Cardiac muscle cell (in vitro differentiated cells and primary cell): ENCODE measurements around the gene HOXD8. TPM values are rescaled to one million over a fixed set of nuclear protein-coding genes. Genes with fewer than 3 reads are reported as not detected.

Experiments used
- DNase-seq, 2 donors: peaks; one replicate each; pipeline versions ENCODE4 v3.0.0 to v3.0.0-alpha.2; 2010 to 2017; ENCODE audit warnings: low read depth in 1 of 2, low spot score in 1 of 2
- H3K27ac ChIP-seq: fragments of 200-600 bp; sonication (generic); 2 replicates; pipeline ENCODE4 v1.5.1; 2016
- H3K27me3 ChIP-seq: fragments of 200-600 bp; sonication (generic); 2 replicates; pipeline ENCODE4 v1.6.0; 2016; ENCODE audit warnings: control low read depth
- H3K36me3 ChIP-seq: fragments of 200-600 bp; sonication (generic); 2 replicates; pipeline ENCODE4 v1.5.1; 2016; ENCODE audit warnings: control low read depth
- H3K4me1 ChIP-seq: fragments of 200-600 bp; sonication (generic); 2 replicates; pipeline ENCODE4 v1.8.1; 2017; ENCODE audit warnings: low read depth, mild to moderate bottlenecking, mixed run types
- H3K4me3 ChIP-seq: fragments of 200-600 bp; sonication (generic); 2 replicates; pipeline ENCODE4 v1.5.1; 2016; ENCODE audit warnings: mild to moderate bottlenecking
- H3K9me3 ChIP-seq: fragments of 200-600 bp; sonication (generic); 2 replicates; pipeline ENCODE4 v1.5.1; 2017; ENCODE audit warnings: low read depth, mild to moderate bottlenecking, control low read depth
- polyA plus RNA-seq: library from polyadenylated mRNA; unstranded; fragments of >200 nt; fragmentation: Nextera tagmentation; extraction: Ambion mirVana; gene quantifications from 2 replicates; pipeline ENCODE4 v1.2.1, GENCODE V29; 2016
- total RNA-seq: library from RNA; depleted of rRNA; stranded (reverse); fragments of >200 nt; gene quantifications from 2 replicates; pipeline ENCODE4 v1.2.3, GENCODE V29; 2016
- TF ChIP-seq, protein P1 (sequence below): IDR thresholded peaks from 2 replicates; pipeline ENCODE4 v1.5.1; 2012; ENCODE audit warnings: low read depth, mild to moderate bottlenecking, low read length

The HOXD8 gene
- total and polyA plus RNA-seq, 2 experiments from 2014 or later: not detected

DNA sequence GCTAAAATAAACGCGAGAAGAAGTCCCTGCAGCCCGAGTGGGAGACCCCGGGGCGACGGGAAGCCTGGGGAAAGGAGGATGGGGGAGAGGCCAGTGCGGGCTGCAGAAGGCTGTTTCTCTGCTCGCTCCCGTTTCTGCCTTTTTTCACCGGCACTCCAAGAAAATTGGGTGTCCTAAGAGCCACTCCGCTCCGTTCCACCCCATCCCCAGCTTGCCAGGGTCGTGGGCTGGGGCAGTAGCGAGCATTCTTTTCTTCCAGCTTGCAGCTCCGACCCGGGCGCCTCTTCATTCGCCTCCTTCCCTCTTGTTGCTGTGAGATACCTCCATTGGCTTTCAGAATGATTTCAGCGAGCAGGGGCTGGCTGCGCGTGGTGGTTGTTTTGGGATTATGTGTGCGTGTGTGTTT, 28.7 kb downstream of the HOXD8 start:
- H3K36me3 ChIP-seq: no peaks in the 10 kb centered on the region
- no peak overlapping the region for H3K27ac ChIP-seq
- DNase-seq: no peak
- H3K4me3 ChIP-seq: peak overlapping the region; percentile 12
- TF ChIP-seq, protein P1, sequence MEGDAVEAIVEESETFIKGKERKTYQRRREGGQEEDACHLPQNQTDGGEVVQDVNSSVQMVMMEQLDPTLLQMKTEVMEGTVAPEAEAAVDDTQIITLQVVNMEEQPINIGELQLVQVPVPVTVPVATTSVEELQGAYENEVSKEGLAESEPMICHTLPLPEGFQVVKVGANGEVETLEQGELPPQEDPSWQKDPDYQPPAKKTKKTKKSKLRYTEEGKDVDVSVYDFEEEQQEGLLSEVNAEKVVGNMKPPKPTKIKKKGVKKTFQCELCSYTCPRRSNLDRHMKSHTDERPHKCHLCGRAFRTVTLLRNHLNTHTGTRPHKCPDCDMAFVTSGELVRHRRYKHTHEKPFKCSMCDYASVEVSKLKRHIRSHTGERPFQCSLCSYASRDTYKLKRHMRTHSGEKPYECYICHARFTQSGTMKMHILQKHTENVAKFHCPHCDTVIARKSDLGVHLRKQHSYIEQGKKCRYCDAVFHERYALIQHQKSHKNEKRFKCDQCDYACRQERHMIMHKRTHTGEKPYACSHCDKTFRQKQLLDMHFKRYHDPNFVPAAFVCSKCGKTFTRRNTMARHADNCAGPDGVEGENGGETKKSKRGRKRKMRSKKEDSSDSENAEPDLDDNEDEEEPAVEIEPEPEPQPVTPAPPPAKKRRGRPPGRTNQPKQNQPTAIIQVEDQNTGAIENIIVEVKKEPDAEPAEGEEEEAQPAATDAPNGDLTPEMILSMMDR: no peak
- peaks cover 100% of the 10 kb centered on the region for H3K27me3 ChIP-seq
- peaks cover 3% of the 10 kb centered on the region for H3K9me3 ChIP-seq
- peaks cover 10% of the 10 kb centered on the region for H3K4me1 ChIP-seq

GRCh38 chr2:176158855-176159662, 29.6 kb downstream of the HOXD8 start:
- no peak overlapping the region for H3K4me3 ChIP-seq
- H3K4me1 ChIP-seq: peaks cover 10% of the 10 kb centered on the region
- TF ChIP-seq, protein P1: no peak
- no peaks in the 10 kb centered on the region for H3K36me3 ChIP-seq
- no peak for DNase-seq
- H3K27ac ChIP-seq: no peak overlapping the region
- peaks cover 3% of the 10 kb centered on the region for H3K9me3 ChIP-seq
- H3K27me3 ChIP-seq: peaks cover 100% of the 10 kb centered on the region

DNA sequence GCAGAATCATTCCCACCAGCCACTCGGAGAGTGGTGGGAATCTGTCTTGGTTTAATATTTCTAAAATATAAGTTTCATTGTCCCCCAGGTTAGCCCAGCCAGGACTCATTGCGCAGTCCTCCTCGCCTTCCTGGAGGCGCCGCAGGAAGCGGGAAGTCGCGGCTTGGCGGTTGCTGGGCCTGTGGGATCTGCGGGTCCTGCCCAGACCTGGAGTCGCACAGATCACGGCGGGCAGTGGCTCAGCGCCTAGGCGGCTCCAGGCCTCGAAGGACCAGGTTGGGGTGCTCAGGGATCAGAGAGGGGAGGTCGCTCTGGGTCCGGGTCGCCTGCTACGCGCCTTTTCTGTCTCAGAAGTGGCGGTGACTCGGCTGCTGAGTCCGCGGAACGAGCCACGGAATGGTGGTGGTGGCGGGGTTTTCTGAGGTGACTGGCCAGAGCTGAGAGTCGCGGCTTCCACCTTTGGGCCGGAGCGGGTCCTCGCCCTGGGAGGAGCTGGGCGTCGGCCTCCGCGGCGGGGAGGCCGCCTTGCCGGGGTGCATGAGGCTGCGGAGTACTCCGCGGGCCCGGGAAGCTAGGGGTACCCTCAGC, 30.3 kb downstream of the HOXD8 start:
- H3K9me3 ChIP-seq: peaks cover 3% of the 10 kb centered on the region

DNA sequence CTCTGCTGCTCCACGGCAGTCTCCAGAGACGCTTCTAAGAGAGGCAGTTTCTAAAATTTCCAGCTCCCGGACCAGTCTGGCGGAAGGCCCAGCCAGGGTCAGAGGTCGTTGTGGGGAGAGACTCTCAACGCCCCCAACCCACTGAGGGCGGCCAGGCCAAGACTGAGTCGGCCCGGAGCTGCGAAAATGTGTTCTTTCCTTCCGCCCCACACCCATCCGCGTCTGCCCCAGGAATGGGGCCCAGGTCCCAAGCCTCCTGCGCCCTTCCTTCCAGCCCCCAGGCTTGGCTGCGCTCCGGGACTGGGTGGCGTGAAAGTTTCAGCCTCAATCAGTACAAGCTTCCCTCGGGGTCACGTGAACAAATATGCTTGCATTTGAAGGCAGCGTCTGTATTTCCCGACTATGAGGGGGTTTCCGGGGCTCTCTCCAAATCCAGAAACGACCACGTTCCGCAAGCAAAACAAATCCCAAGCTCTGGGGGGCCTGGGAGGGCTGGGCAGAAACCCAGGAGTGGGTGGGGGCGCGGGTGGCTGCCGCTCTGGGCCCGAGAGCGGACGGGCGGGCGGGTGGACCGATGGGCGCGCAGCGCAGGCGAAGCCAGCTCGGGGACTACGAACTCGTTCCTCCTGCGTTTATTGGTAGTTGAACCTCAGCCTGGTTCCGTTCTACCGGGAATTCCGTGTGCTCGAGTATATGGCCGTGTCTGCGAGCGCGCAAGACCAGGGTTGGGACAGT, 30.9 kb downstream of the HOXD8 start:
- H3K27me3 ChIP-seq: peaks cover 100% of the 10 kb centered on the region
- TF ChIP-seq, protein P1: no peak
- no peak overlapping the region for H3K27ac ChIP-seq
- no peak overlapping the region for H3K4me3 ChIP-seq
- DNase-seq: no peak
- peaks cover 10% of the 10 kb centered on the region for H3K4me1 ChIP-seq
- peaks cover 3% of the 10 kb centered on the region for H3K9me3 ChIP-seq
- H3K36me3 ChIP-seq: no peaks in the 10 kb centered on the region

More for the DNA sequence above, 30.3 kb downstream of the HOXD8 start:
- TF ChIP-seq, protein P1: no peak
- Histone ChIP-seq H3K27ac (no peak overlapping the region), H3K36me3 (no peaks in the 10 kb centered on the region), H3K4me3 (no peak overlapping the region), H3K4me1 (peaks cover 10% of the 10 kb centered on the region), H3K27me3 (peaks cover 100% of the 10 kb centered on the region)
- no peak for DNase-seq

DNA sequence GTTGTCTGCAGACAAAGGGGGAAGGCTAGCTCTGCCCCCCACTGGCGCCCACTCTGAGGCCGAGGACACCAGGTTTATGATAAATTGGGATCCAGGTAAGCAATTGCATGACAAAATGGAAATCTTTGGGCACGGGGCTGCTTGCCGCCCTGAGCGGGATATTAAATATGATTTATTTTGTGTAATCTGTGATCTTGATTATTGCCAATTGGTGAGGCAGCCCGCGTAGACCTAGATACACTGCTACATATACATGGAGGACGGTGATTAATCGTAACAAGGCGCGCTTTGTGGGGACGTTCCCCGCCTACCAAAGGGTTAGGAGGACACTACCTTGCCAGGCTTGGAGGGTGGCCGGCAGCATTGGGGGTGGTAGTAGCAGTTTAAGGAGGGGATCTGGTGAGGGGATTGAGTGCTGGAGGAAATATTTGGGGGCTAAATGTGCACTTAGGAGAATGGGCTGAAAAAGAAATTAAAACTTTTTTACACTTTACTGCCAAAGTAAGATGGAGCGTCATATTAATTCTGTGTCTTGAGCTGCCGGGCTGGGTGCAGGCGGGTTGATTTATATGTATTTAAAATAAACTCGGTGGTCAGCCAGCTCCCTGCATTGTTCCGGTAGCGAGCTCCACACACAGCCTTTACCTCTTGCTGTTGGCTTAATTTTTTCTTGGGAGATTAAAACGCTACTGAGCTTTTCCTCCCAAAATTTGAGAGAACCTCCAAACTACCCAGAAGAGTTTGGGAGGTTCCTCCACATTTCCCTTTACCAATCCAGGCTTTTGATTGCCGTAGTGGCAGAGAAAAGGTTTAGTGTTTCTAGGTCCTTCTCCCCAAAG, 31.7 kb downstream of the HOXD8 start:
- Histone ChIP-seq H3K4me1 (peaks cover 10% of the 10 kb centered on the region), H3K27ac (no peak overlapping the region), H3K9me3 (no peaks in the 10 kb centered on the region), H3K27me3 (peaks cover 100% of the 10 kb centered on the region), H3K36me3 (no peaks in the 10 kb centered on the region), H3K4me3 (no peak overlapping the region)
- TF ChIP-seq, protein P1: no peak
- no peak for DNase-seq
